GM12878 (cell line): ENCODE measurements around the gene MED10. TPM values are rescaled to one million over a fixed set of nuclear protein-coding genes. Genes with fewer than 3 reads are reported as not detected.

Experiments used
- ATAC-seq: fragments of 200-7000 bp; cut with Tn5 transposase; 3 replicates; pipeline ENCODE4 v1.9.1; 2020; ENCODE audit warnings: mild to moderate bottlenecking, moderate library complexity
- BruUV-seq: library from RNA; stranded (reverse); fragments of 400-500 nt; replicated peaks from 2 replicates; lab custom pipeline; 2021; lab: Mats Ljungman, UMichigan
- CTCF ChIA-PET: fragments of 300-600 bp; sonication (Branson Sonifier 250); formaldehyde crosslinking; extraction: SDS; loops from one replicate; lab custom pipeline; 2021; ENCODE audit warnings: inconsistent platforms; lab: Yijun Ruan, JAX
- POLR2A ChIA-PET: fragments of 350-600 bp; formaldehyde crosslinking; extraction: SDS; loops from one replicate; lab custom pipeline; 2021; ENCODE audit warnings: inconsistent platforms; lab: Charles Lee
- RAD21 ChIA-PET: fragments of 300-600 bp; sonication (Branson Sonifier 250); formaldehyde crosslinking; loops from one replicate; lab custom pipeline; 2023; ENCODE audit warnings: antibody characterized with exemption; ENCODE audit not compliant: unreplicated experiment; lab: Charles Lee
- SMC1A ChIA-PET: fragments of 300-600 bp; sonication (Branson Sonifier 250); formaldehyde crosslinking; loops from one replicate; lab custom pipeline; 2023; ENCODE audit not compliant: unreplicated experiment, uncharacterized antibody; lab: Charles Lee
- DNase-seq: peaks from one replicate; pipeline ENCODE4 v3.0.0-alpha.2; 2011; ENCODE audit warnings: low read depth, low spot score
- FAIRE-seq: peaks from 3 replicates; lab custom pipeline; 2011; peaks lifted over from hg19 to GRCh38; lab: Jason Lieb, UNC
- H2AFZ ChIP-seq: 2 replicates; pipeline ENCODE4 v1.6.0; 2011; ENCODE audit warnings: low read depth, low read length, control low read depth; ENCODE audit not compliant: control insufficient read depth
- H3K27ac ChIP-seq: 2 replicates; pipeline ENCODE4 v1.5.1; 2011; ENCODE audit warnings: control low read depth; ENCODE audit not compliant: control insufficient read depth, insufficient read depth
- H3K27me3 ChIP-seq, 2 experiments: replicated peaks in 1 of 2; 2 replicates each; pipeline versions ENCODE4 v1.6.0 to v1.6.1; 2011; ENCODE audit warnings: low read length in 1 of 2; ENCODE audit not compliant: control insufficient read depth in 2 of 2, insufficient read depth in 2 of 2
- H3K36me3 ChIP-seq, 2 experiments: 2 replicates each; pipeline ENCODE4 v1.5.1; 2011; ENCODE audit warnings: low read length in 1 of 2; ENCODE audit not compliant: control insufficient read depth in 2 of 2, insufficient read depth in 2 of 2
- H3K4me1 ChIP-seq: 2 replicates; pipeline ENCODE4 v1.6.1; 2011; ENCODE audit warnings: mild to moderate bottlenecking, low read length, moderate library complexity, mixed read lengths; ENCODE audit not compliant: control insufficient read depth, insufficient read depth
- H3K4me2 ChIP-seq: 2 replicates; pipeline ENCODE4 v1.6.0; 2011; ENCODE audit warnings: control low read depth; ENCODE audit not compliant: control insufficient read depth, insufficient read depth
- H3K4me3 ChIP-seq: fragments of 200-600 bp; sonication (generic); 2 replicates; pipeline ENCODE4 v1.5.1; 2016
- H3K79me2 ChIP-seq: 2 replicates; pipeline ENCODE4 v1.6.0; 2011; ENCODE audit warnings: low read length; ENCODE audit not compliant: control insufficient read depth, insufficient read depth
- H3K9ac ChIP-seq: 2 replicates; pipeline ENCODE4 v1.8.0; 2011; ENCODE audit warnings: low read length, control low read depth, mixed read lengths; ENCODE audit not compliant: control insufficient read depth, insufficient read depth
- H3K9me3 ChIP-seq: replicated peaks from 3 replicates; pipeline ENCODE4 v1.5.1; 2011; ENCODE audit warnings: mild to moderate bottlenecking, low read length; ENCODE audit not compliant: control insufficient read depth, insufficient read depth
- H4K20me1 ChIP-seq: 2 replicates; pipeline ENCODE4 v1.6.0; 2011; ENCODE audit not compliant: control insufficient read depth, insufficient read depth
- ATF3 ChIP-seq: IDR thresholded peaks from 2 replicates; pipeline ENCODE4 v1.6.1; 2011; ENCODE audit warnings: low read depth, mild to moderate bottlenecking, low read length, moderate library complexity, borderline replicate concordance; ENCODE audit errors: extremely low read depth
- BRCA1 ChIP-seq: IDR thresholded peaks from 2 replicates; pipeline ENCODE4 v1.6.1; 2011; ENCODE audit warnings: low read depth, low read length, improper control_type of control experiment
- CHD2 ChIP-seq: IDR thresholded peaks from 2 replicates; pipeline ENCODE4 v1.6.1; 2011; ENCODE audit warnings: low read depth, low read length, improper control_type of control experiment, borderline replicate concordance
- CTCF ChIP-seq, 3 experiments: IDR thresholded peaks in 2 of 3; conservative IDR thresholded peaks in 1 of 3; 2 replicates each; pipeline ENCODE4 v1.5.1; 2011; ENCODE audit warnings: low read depth in 3 of 3, low read length in 3 of 3, mild to moderate bottlenecking in 3 of 3, control low read depth in 2 of 3, moderate library complexity in 2 of 3, inconsistent platforms in 1 of 3, mixed read lengths in 1 of 3; ENCODE audit not compliant: control insufficient read depth in 2 of 3, insufficient read depth in 1 of 3; ENCODE audit errors: extremely low read depth in 1 of 3
- GABPA ChIP-seq: IDR thresholded peaks from 2 replicates; pipeline ENCODE4 v1.6.1; 2014; ENCODE audit warnings: antibody characterized with exemption, low read depth, mild to moderate bottlenecking, inconsistent platforms
- HDAC6 ChIP-seq: fragments of 200-600 bp; sonication (generic); IDR thresholded peaks from one replicate; pipeline ENCODE4 v1.8.0; 2017; ENCODE audit warnings: antibody characterized with exemption; ENCODE audit not compliant: unreplicated experiment
- KLF5 ChIP-seq: fragments of 450-650 bp; IDR thresholded peaks from 2 replicates; pipeline ENCODE4 v1.6.1; 2014; ENCODE audit warnings: mild to moderate bottlenecking; ENCODE audit not compliant: partially characterized antibody
- MEF2B ChIP-seq: fragments of 450-650 bp; IDR thresholded peaks from 2 replicates; pipeline ENCODE4 v1.6.1; 2018; ENCODE audit warnings: mild to moderate bottlenecking, moderate library complexity; ENCODE audit not compliant: partially characterized antibody, poor library complexity, severe bottlenecking
- NFYB ChIP-seq: IDR thresholded peaks from 2 replicates; pipeline ENCODE4 v1.6.1; 2011; ENCODE audit warnings: low read depth, mild to moderate bottlenecking, low read length, improper control_type of control experiment, moderate library complexity; ENCODE audit not compliant: insufficient read depth
- PAX8 ChIP-seq: fragments of 450-650 bp; IDR thresholded peaks from 2 replicates; pipeline ENCODE4 v1.6.1; 2017; ENCODE audit warnings: mild to moderate bottlenecking, moderate library complexity
- POLR2AphosphoS2 ChIP-seq: IDR thresholded peaks from 2 replicates; pipeline ENCODE4 v1.6.1; 2011; ENCODE audit warnings: low read depth, mild to moderate bottlenecking, low read length, improper control_type of control experiment, moderate library complexity
- RBBP5 ChIP-seq: fragments of 200-600 bp; sonication (generic); conservative IDR thresholded peaks from 2 replicates; pipeline ENCODE4 v1.6.1; 2016
- RELB ChIP-seq: fragments of 450-650 bp; IDR thresholded peaks from 2 replicates; pipeline ENCODE4 v1.6.1; 2017; ENCODE audit warnings: low read depth, mild to moderate bottlenecking, moderate library complexity
- ZNF24 ChIP-seq: fragments of 450-650 bp; IDR thresholded peaks from 2 replicates; pipeline ENCODE4 v1.6.1; 2017; ENCODE audit warnings: antibody characterized with exemption, mild to moderate bottlenecking
- WGBS: methylation state at CpG from one replicate; pipeline ENCODE4 v1.1.6; 2016; ENCODE audit warnings: low lambda C conversion rate; ENCODE audit not compliant: insufficient replicate concordance, insufficient coverage; ENCODE audit errors: missing lambda C conversion rate; 5-methylcytosine and 5-hydroxymethylcytosine counted together
- in situ Hi-C: fragments of 300-500 bp; cut with MboI; formaldehyde crosslinking; loops from 9 replicates; pipeline ENCODE4 v1.14.3; 2018; ENCODE audit warnings: mixed read lengths
- intact Hi-C: fragments of 100-400 bp; cut with micrococcal nuclease; formaldehyde crosslinking; loops from one replicate; pipeline ENCODE4 v1.14.2; 2022; ENCODE audit not compliant: unreplicated experiment
- polyA plus RNA-seq, 11 experiments: library from polyadenylated mRNA; depleted of rRNA in 4 of 11; unstranded in 6 of 11; stranded (reverse) in 5 of 11; fragments of >200 nt; fragmentation: Nextera tagmentation in 4 of 11; fragmentation: Illumina TruSeq in 1 of 11; extraction: Ambion mirVana in 4 of 11; extraction: Trizol in 1 of 11; gene quantifications; 1 replicate in 1 of 11; 2 replicates in 10 of 11; pipeline versions ENCODE4 v1.2.1 to v1.2.3, GENCODE V29; 2011 to 2016; ENCODE audit warnings: inconsistent platforms in 2 of 11, missing spikeins in 2 of 11, low read depth in 1 of 11
- total RNA-seq, 4 experiments: library from RNA; depleted of rRNA in 3 of 4; stranded (reverse); fragments of >200 nt in 3 of 4; fragmentation: Illumina TruSeq in 1 of 4; extraction: Trizol in 1 of 4; gene quantifications; 2 replicates each; pipeline versions ENCODE4 v1.2.1 to v1.2.3, GENCODE V29; 2013 to 2021

The MED10 gene
- total and polyA plus RNA-seq, 10 of the 15 experiments (the other 5 are each of a cell fraction or from before 2014, with no cell fraction given): 21.2 to 111 (median 46.6) TPM

GRCh38 chr5:6411141-6411540 is 32.8 kb upstream of the MED10 start:
- Histone ChIP-seq H3K4me1 (no peaks in the 10 kb centered on the region), H3K36me3 (no peaks in the 10 kb centered on the region), H3K79me2 (no peaks in the 10 kb centered on the region), H3K9me3 (no peaks in the 10 kb centered on the region; the same call in 2 of the 3 replicates), H3K9ac (no peak overlapping the region), H3K4me2 (no peak overlapping the region), H4K20me1 (no peaks in the 10 kb centered on the region), H3K4me3 (no peak overlapping the region)
- POLR2A ChIA-PET: no interaction called here
- DNase-seq (no peak), FAIRE-seq (no peak)
- SMC1A ChIA-PET: no interaction called here
- intact Hi-C loops: no loop called here
- RAD21 ChIA-PET: no interaction called here
- BruUV-seq: no TSS peak
- in situ Hi-C loops: no loop called here
- TF ChIP-seq ZNF24 (no peak), CHD2 (no peak), PAX8 (no peak), CTCF (IDR thresholded peaks at IDR 0.05 in 2 of 3, conservative IDR thresholded peaks at IDR 0.05 in 1 of 3; ENCODE audit: control insufficient read depth in 2 of 3, extremely low read depth in 1 of 3, insufficient read depth in 1 of 3, low read depth in 3 of 3, low read length in 3 of 3) (no peak)
- TF ChIP-seq, all 136 proteins: peak for 0
- WGBS: 78% methylated on average over 15 of the region's 15 CpGs
- H2AFZ ChIP-seq: no peak overlapping the region
- H3K27me3 ChIP-seq: 0 out of 4 replicates have a peak, but pooled peaks cover 0 to 2% of the 10 kb centered on the region in 2 experiments
- H3K27ac ChIP-seq: no peak overlapping the region
- no peak for ATAC-seq
- CTCF ChIA-PET: no interaction called here

GRCh38 chr5:6410421-6410820 is 32.1 kb upstream of the MED10 start:
- H3K9me3 ChIP-seq: no peaks in the 10 kb centered on the region; the same call in 2 of the 3 replicates
- ATAC-seq: no peak
- H4K20me1 ChIP-seq: no peaks in the 10 kb centered on the region
- no peak overlapping the region for H3K4me2 ChIP-seq
- FAIRE-seq: no peak
- no peak overlapping the region for H2AFZ ChIP-seq
- ChIA-PET CTCF (interaction anchor here (0.6 to 1.2 kb wide), 2 partner anchors 8 to 910 kb away, joined by 3 read pairs; no protein-coding TSS in a partner anchor), POLR2A (interaction anchor here (0.6 kb wide), 1 partner anchor 231 kb away, joined by 3 read pairs; no protein-coding TSS in a partner anchor), RAD21 (interaction anchor here (0.7 kb wide), 1 partner anchor 75 kb away, joined by 3 read pairs; no protein-coding TSS in a partner anchor), SMC1A (no interaction called here)
- no peak overlapping the region for H3K9ac ChIP-seq
- no TSS peak for BruUV-seq
- H3K4me3 ChIP-seq: no peak overlapping the region
- no peaks in the 10 kb centered on the region for H3K4me1 ChIP-seq
- no peak overlapping the region for H3K27ac ChIP-seq
- in situ Hi-C loops (no loop called here), intact Hi-C loops (no loop called here)
- H3K27me3 ChIP-seq: peaks cover 0 to 2% of the 10 kb centered on the region in 2 experiments; a peak in 1 of 4 replicates
- H3K79me2 ChIP-seq: no peaks in the 10 kb centered on the region
- no peaks in the 10 kb centered on the region for H3K36me3 ChIP-seq
- DNase-seq: no peak
- 24% methylated on average over 9 of the region's 9 CpGs for WGBS
- TF ChIP-seq KLF5: no peak
- TF ChIP-seq GABPA: no peak
- no peak for TF ChIP-seq RELB
- TF ChIP-seq ATF3: no peak
- no peak for TF ChIP-seq POLR2AphosphoS2
- TF ChIP-seq BRCA1: no peak
- TF ChIP-seq NFYB: no peak
- no peak for TF ChIP-seq HDAC6
- no peak for TF ChIP-seq MEF2B
- TF ChIP-seq RBBP5: no peak
